MM.1S (cell line): ENCODE data around the gene NPR2.

Source experiments
- CTCF ChIP-seq: fragments of 300-600 bp; sonication (generic); IDR thresholded peaks from 2 replicates; pipeline ENCODE4 v1.5.1; 2016; ENCODE audit warnings: antibody characterized with exemption, low read length, mixed read lengths
- EZH2phosphoT487 ChIP-seq: fragments of 300-600 bp; sonication (generic); IDR thresholded peaks from 2 replicates; pipeline ENCODE4 v1.6.1; 2018; ENCODE audit warnings: antibody characterized with exemption, low read length

GRCh38 chr9:35829084-35829763 is 37.8 kb downstream of the NPR2 start, which contains the start of gene TMEM8B:
- no peak for TF ChIP-seq CTCF
- no peak for TF ChIP-seq EZH2phosphoT487
